Neural progenitor cell (in vitro differentiated cells): ENCODE measurements around the gene NCOR1.
"Not testable (repeated sequence)": the region's sequence is repeated elsewhere in the genome, so short reads cannot be mapped to it uniquely, and the experiment has no call there.

Source experiments
- EZH2 ChIP-seq: fragments of 200-600 bp; sonication (generic); IDR thresholded peaks from 2 replicates; pipeline ENCODE4 v1.6.1; 2017; ENCODE audit warnings: antibody characterized with exemption, mild to moderate bottlenecking, moderate library complexity
- EZH2phosphoT487 ChIP-seq: fragments of 200-600 bp; sonication (generic); IDR thresholded peaks from 2 replicates; pipeline ENCODE4 v1.6.1; 2017; ENCODE audit warnings: antibody characterized with exemption
- TF ChIP-seq, protein P1 (sequence below): fragments of 200-600 bp; sonication (generic); IDR thresholded peaks from 2 replicates; pipeline ENCODE4 v1.5.1; 2017; ENCODE audit warnings: antibody characterized with exemption, mild to moderate bottlenecking

DNA sequence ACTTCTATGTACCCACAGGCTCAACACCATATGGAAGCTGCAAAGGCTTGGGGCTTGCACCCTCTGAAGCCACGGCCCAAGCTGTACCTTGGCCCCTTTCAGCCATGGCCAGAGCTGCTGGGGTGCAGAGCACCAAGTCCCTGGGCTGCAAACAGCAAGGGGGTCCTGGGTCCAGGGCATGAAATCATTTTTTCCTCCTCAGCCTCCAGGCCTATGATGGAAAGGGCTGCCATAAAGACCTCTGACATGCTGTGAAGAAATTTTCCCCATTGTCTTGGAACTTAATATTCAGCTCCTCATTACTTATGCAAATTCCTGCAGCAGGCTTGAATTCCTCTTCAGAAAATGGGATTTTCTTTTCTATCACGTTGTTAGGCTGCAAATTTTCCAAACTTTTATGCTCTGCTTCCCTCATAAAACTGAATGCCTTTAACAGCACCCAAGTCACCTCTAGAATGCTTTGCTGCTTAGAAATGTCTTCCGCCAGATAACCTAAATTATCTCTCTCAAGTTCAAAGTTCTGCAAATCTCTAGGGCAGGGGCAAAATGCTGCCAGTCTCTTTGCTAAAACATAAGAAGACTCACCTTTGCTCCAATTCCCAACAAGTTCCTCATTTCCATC lies 100.1 kb downstream of the NCOR1 start:
- TF ChIP-seq, protein P1, sequence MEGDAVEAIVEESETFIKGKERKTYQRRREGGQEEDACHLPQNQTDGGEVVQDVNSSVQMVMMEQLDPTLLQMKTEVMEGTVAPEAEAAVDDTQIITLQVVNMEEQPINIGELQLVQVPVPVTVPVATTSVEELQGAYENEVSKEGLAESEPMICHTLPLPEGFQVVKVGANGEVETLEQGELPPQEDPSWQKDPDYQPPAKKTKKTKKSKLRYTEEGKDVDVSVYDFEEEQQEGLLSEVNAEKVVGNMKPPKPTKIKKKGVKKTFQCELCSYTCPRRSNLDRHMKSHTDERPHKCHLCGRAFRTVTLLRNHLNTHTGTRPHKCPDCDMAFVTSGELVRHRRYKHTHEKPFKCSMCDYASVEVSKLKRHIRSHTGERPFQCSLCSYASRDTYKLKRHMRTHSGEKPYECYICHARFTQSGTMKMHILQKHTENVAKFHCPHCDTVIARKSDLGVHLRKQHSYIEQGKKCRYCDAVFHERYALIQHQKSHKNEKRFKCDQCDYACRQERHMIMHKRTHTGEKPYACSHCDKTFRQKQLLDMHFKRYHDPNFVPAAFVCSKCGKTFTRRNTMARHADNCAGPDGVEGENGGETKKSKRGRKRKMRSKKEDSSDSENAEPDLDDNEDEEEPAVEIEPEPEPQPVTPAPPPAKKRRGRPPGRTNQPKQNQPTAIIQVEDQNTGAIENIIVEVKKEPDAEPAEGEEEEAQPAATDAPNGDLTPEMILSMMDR: not testable (repeated sequence)
- TF ChIP-seq EZH2, EZH2phosphoT487: not testable (repeated sequence)
